ENCODE measurements around the gene ZNF878. TPM values are rescaled to one million over a fixed set of nuclear protein-coding genes. Genes with fewer than 3 reads are reported as not detected.

Gene ZNF878
- under 1 TPM in 1 of 4 donors, not detected in 3; 0.32 TPM for total RNA-seq

DNA sequence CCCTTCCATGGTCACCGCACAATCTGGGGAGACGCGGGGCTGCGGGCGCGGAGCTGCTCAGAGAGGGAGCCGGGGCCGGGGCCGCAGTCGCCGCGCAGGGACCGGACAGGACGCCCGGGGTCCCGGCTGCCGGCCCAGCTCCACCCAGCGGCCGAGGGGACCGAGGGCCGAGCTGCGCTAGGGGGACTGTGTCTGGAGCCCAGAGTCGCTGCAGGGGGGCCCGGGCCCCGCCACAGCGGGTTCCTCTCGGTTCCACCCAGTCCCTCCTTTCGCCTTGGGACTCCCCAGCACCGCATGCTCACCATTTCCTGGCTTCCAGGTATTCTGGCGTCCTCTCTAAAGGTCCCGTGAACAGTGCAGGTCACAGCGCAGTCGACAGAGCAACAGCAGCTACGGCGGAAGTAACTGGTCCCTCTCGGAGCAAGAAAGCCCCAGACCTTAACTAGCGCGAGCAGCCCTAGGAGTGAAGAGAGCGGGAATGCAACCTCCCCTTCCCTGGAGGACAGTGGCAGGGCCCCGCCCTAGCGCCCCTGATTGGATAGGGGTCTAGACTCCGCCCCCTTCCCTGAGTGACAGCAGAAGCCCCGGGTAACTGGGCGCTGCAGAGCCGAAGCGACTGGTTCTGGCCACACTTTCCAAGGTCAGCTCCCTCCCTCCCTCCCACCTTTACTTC lies at the start of gene ZNF878:
ZNF878 (minus strand) TSS at position 465 of the 673 bp plus-strand sequence; CDS start at position 305, 160 bp downstream.
- in situ Hi-C loops (cut with MboI; ENCODE audit: low pct_ligation_motif_present in 1 of 4, low pct_unique_long_range_greater_than_20kb in 1 of 4, low sequenced_read_pairs in 3 of 4) (loop anchor here in 2 of 4 donors (10.0 kb wide), 1 partner anchor 92 kb away; the partner anchor contains the start of gene ZNF20 (in 2 of the 2)), intact Hi-C loops (cut with DNase I; ENCODE audit: low total_unique reads) (no loop called here)
- H3K4me3 ChIP-seq = peak within 1 kb of the TSS; percentile 59 to 89 (median 64)
- H3K9me3 ChIP-seq = no peaks in the 10 kb centered on the region
- WGBS, 2 donors (ENCODE audit: low coverage in 1 of 2) = 0 to 1% methylated on average over 1 to 39 of the region's 46 CpGs
- H3K4me1 ChIP-seq = peaks cover 0 to 19% (median 13%) of the 10 kb centered on the region in 4 donors
- DNase-seq = peak; percentile 93
- peak within 1 kb of the TSS; percentile 75 to 85 (median 82) for H3K27ac ChIP-seq
- no peak for TF ChIP-seq CTCF (IDR thresholded peaks at IDR 0.05)
- TF ChIP-seq POLR2A (IDR thresholded peaks at IDR 0.05) = peak; percentile 76
- peak; percentile 90 to 99 (median 93) for TF ChIP-seq POLR2AphosphoS5 (IDR thresholded peaks at IDR 0.05)
- no peak for TF ChIP-seq EP300 (IDR thresholded peaks at IDR 0.05; ENCODE audit: low read depth)
- H3K27me3 ChIP-seq = no peaks in the 10 kb centered on the region
- no peaks in the 10 kb centered on the region for H3K36me3 ChIP-seq

- Histone ChIP-seq H3K27me3 (no peaks in the 10 kb centered on the region), H3K4me3 (no peak overlapping the region), H3K36me3 (no peaks in the 10 kb centered on the region), H3K9me3 (peaks cover 0 to under 1% of the 10 kb centered on the region in 2 donors), H3K4me1 (peaks cover 0 to 4% (median 0%) of the 10 kb centered on the region in 4 donors), H3K27ac (no peak overlapping the region)
- DNase-seq = no peak
- in situ Hi-C loops (cut with MboI; ENCODE audit: low pct_ligation_motif_present in 1 of 4, low pct_unique_long_range_greater_than_20kb in 1 of 4, low sequenced_read_pairs in 3 of 4) = no loop called here
- WGBS, 2 donors (ENCODE audit: low coverage in 1 of 2) = 87 to 93% methylated on average over 6 to 9 of the region's 9 CpGs
- no peak for TF ChIP-seq CTCF (IDR thresholded peaks at IDR 0.05)
- TF ChIP-seq EP300 (IDR thresholded peaks at IDR 0.05; ENCODE audit: low read depth) = no peak
- no peak for TF ChIP-seq POLR2AphosphoS5 (IDR thresholded peaks at IDR 0.05)
- TF ChIP-seq POLR2A (IDR thresholded peaks at IDR 0.05) = no peak
- intact Hi-C loops (cut with DNase I; ENCODE audit: low total_unique reads) = no loop called here
These were observed 45.3 kb upstream of the ZNF878 start for GRCh38 chr19:12098040-12098439.

DNA sequence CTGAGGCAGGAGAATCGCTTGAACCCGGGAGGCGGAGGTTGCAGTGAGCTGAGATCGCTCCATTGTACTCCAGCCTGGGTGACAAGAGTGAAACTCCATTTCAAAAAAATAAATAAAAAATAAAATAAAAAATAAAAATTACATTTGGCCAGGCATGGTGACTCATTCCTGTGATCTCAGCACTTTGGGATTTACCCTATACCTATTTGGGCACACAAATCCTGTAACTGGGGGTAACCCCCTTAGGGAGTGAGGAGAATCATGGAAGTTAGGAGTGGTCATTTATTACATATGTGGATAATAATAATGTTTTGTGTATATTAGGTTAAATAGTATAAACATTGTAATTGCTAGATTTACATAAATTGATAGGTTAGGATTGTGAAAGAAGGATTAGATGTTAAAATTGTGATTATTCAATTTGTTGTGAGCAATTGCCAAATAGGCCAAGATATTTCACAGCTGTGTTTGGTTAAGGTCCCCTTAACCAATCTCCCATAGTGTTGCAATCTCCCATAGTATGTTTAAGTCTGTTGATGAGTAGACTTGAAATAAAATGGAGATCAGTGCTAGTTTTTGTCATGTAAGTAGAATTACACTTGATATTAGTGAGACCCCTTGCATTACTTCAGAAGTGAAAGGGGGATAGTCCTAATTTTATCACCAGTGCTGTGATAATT lies 42.5 kb upstream of the ZNF878 start:
- in situ Hi-C loops (cut with MboI; ENCODE audit: low pct_ligation_motif_present in 1 of 4, low pct_unique_long_range_greater_than_20kb in 1 of 4, low sequenced_read_pairs in 3 of 4) = no loop called here
- no peak overlapping the region for H3K27ac ChIP-seq
- H3K4me1 ChIP-seq = peaks cover 0 to 12% (median 3%) of the 10 kb centered on the region in 4 donors
- H3K36me3 ChIP-seq = no peaks in the 10 kb centered on the region
- H3K27me3 ChIP-seq = no peaks in the 10 kb centered on the region
- no peak overlapping the region for H3K4me3 ChIP-seq
- H3K9me3 ChIP-seq = no peaks in the 10 kb centered on the region
- DNase-seq = no peak
- TF ChIP-seq POLR2A (IDR thresholded peaks at IDR 0.05) = no peak
- no peak for TF ChIP-seq EP300 (IDR thresholded peaks at IDR 0.05; ENCODE audit: low read depth)
- TF ChIP-seq CTCF (IDR thresholded peaks at IDR 0.05) = no peak
- no peak for TF ChIP-seq POLR2AphosphoS5 (IDR thresholded peaks at IDR 0.05)
- WGBS, 2 donors (ENCODE audit: low coverage in 1 of 2) = 90% methylated on average over 4 of the region's 4 CpGs; no CpG with 5 or more reads in 1 of the 2 donors
- intact Hi-C loops (cut with DNase I; ENCODE audit: low total_unique reads) = no loop called here

GRCh38 chr19:12093777-12094176 lies 41.0 kb upstream of the ZNF878 start:
- no peaks in the 10 kb centered on the region for H3K36me3 ChIP-seq
- no peak for TF ChIP-seq POLR2A (IDR thresholded peaks at IDR 0.05)
- no peak for TF ChIP-seq POLR2AphosphoS5 (IDR thresholded peaks at IDR 0.05)
- TF ChIP-seq CTCF (IDR thresholded peaks at IDR 0.05) = no peak
- no peak for TF ChIP-seq EP300 (IDR thresholded peaks at IDR 0.05; ENCODE audit: low read depth)
- no peaks in the 10 kb centered on the region for H3K27me3 ChIP-seq
- H3K4me1 ChIP-seq = peaks cover 0 to 12% (median 3%) of the 10 kb centered on the region in 4 donors
- H3K4me3 ChIP-seq = no peak overlapping the region
- intact Hi-C loops (cut with DNase I; ENCODE audit: low total_unique reads) = no loop called here
- no peak overlapping the region for H3K27ac ChIP-seq
- DNase-seq = no peak
- in situ Hi-C loops (cut with MboI; ENCODE audit: low pct_ligation_motif_present in 1 of 4, low pct_unique_long_range_greater_than_20kb in 1 of 4, low sequenced_read_pairs in 3 of 4) = no loop called here
- H3K9me3 ChIP-seq = no peaks in the 10 kb centered on the region
- 70 to 100% methylated on average over 2 to 3 of the region's 3 CpGs for WGBS, 2 donors (ENCODE audit: low coverage in 1 of 2)
